ENCODE measurements around the gene COL19A1. TPM values are rescaled to one million over a fixed set of nuclear protein-coding genes. Genes with fewer than 3 reads are reported as not detected.
"Not testable (repeated sequence)": the region's sequence is repeated elsewhere in the genome, so short reads cannot be mapped to it uniquely, and the experiment has no call there.

The COL19A1 gene
- total RNA-seq, 1 experiment from 2014 or later = 0.12 TPM

DNA sequence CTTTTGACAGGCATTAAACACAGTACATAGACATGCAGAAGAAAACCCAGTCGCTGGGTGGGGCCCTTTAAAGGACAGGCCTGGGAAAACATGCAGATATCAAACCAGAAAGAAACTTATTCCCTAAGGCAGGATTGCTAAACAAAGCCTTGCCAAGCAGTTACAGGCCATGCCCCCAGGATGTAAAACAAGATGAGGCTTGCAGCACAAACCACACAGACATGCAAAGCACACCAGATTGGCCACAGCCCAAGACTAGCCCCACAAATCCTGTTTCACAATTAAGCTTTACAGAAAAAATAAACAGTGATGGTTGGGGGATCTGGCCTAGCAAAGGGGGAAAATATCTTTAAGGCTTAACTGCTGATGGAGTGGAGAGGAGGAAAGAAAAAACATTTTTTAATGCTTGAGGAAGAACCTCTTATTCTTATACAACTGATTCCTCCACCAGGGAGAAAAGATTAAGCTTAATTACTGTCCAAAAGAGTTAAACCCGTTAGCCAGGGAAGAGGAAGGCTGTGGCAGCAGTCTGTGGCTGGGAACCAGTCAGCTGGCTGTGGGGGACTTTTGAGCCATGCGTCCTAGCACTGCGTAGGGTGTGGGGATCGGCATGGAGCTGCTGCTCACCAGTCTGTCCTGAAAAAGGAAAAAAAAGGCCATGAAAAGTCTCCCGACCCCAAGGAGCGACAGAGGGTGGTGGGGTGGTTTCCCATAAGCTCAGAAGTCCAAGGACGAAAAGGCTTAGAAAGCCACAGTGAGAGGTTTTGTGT is 28.4 kb downstream of the COL19A1 start:
- DNase-seq (ENCODE audit: extremely low read depth, low read depth) = no peak

DNA sequence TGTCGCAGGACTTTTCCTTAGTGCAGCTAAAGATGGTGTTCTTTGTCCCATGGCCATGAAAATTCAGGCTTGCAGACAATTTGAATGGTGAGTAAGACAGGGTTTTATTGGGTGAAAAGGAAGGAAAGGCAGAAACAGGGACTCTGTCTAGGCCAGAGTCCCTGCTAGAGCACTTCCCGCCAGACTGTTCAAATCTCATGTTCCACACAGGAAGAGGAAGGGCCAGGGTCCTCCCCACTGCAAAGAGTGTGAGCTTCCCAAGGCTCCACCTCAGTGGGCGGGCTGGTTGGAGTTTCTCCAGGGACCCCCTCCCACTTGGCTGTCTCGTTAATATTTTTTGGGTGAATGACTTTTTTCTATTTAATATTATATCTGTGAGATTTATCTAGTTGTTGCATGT is 29.0 kb downstream of the COL19A1 start:
- DNase-seq (ENCODE audit: extremely low read depth, low read depth) = no peak

DNA sequence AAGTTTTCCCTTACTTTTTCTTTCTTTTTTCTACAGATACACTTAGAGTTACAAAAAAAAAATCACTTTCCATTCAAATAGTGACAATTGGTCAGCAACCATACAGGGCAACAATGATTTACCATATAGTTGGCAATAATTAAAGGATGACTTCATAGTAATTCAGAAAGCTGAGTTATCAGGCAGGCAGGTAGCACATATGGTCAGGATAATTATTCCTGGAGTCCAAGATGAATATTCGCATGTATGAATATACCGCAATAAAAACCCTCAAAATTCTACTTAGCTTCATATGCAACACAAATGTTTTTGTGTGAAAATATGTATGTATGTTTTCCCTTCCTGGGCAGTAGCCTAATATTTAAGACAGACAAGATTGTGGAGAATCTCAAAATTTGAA is 34.5 kb downstream of the COL19A1 start:
- DNase-seq (ENCODE audit: extremely low read depth, low read depth) = no peak

DNA sequence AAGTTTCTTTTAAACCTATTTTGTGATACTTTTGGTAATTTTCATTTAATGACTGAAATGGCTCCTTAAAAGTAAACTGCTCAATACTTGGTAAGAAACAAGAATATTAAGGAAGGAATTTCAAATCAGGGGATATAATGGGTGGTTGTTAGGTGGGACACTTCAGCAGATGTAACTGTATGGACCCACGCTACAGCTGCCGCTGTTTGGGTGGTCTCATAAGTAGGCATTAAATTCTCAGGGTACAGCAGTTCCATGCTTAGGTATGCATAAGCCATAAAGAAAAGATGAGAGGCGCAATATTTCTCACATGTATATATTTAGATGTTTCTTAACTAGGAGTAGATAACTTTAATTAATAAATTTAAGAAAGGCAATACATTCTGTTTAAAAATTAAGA is 35.0 kb downstream of the COL19A1 start:
- DNase-seq (ENCODE audit: extremely low read depth, low read depth) = no peak

DNA sequence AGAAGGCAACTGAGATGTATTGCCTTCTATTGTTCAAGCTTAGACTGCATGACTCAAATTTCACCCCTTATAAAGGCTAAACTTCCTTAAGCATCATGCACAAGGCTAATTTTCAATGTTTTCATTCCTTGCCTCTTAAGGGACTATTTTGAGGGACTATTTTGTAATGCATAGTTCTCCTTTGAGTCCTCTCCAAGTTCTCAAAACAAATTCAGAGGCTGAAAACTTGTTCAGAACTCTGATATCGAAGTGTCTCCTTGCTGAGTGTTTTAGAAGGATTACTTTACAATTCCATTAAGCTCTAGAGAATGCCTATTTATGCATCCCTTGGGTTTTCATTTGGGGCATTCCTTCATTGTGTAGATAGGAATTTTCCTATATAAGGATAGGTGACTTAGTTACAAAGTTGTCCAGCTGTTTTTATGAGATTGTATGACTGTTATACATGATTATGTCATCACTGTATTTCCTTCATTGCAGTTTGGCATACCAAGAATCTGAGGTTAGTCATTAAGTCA is 41.7 kb downstream of the COL19A1 start:
- no peak for DNase-seq (ENCODE audit: extremely low read depth, low read depth)

DNA sequence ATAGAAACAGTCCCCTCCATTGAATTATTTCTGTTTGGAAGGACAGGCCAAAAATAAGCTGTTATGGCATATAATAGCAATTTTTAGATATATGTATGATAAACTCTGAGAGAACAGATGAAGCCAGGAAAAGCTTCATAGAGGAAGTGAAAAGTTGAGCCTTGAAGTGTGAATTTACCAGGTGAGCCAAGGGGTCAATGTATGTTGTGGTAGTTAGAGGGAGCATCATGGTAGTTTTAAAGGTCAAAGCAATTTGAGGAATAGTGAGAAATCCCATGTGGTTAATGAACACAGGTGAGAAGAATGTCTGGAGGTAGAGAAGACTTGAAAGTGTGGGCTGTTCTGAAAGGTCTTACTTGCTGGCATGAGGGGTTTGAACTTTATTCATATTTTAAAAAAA is 47.0 kb downstream of the COL19A1 start:
- no peak for DNase-seq (ENCODE audit: extremely low read depth, low read depth)

DNA sequence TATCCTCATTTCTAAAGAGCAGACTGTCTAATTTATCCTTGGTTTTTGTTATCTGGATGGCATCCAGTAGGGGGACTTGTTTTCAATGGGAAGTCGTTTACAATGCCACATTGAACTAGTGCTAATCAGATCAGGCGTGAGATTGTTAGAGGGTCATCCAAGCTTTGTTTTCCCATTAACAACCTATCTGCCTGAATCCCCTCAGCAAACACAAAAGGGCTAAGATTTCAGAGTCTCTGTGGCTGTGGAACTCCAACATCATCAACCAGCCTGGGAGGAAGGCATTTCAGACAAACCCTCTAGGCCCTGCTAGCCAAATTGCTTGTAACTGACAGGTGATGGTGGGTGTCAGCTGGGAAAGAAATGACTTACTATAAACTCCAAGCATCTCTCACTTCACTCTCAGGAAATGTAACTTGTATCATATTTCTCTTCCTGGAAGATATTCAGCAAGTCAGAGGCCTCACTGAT is 47.7 kb downstream of the COL19A1 start:
- DNase-seq (ENCODE audit: extremely low read depth, low read depth) = no peak

DNA sequence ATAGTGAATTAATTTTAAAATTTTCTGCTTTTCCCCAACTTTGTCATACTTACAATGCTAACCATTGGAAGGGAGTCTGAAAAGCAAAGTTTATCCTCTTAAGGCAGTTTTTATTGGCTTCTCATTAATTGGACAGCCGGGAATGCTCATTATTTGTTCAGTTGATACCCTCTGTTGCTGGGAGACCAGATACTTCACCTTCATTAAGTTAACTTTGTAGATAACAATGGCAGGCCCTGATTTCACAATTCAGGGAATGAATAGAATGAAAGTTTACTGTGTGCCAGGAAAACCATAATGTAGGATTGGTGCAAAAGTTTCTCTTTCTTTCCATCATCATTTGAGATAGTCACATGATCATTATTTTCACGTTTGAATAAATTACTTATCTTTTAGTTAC is 49.0 kb downstream of the COL19A1 start:
- DNase-seq (ENCODE audit: extremely low read depth, low read depth) = no peak

DNA sequence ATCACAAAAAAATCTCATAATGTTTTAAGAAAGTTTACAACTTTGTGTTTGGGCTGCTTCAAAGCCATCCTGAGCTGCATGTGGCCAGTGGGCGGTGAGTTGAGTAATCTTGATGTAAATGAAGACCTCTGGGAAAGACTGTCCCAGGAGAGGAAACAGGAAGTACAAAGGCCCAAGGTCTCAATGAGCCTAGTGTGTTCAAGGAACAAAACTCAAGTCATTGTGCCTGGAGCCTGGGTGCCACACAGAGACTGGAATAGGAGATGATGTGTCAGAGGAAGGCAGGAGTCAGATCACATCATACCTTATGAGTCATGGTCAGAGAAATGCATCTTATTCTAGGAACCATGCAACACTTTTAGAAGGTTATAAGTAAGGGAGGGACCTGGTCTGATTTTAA is 51.5 kb downstream of the COL19A1 start:
- no peak for DNase-seq (ENCODE audit: extremely low read depth, low read depth)

DNA sequence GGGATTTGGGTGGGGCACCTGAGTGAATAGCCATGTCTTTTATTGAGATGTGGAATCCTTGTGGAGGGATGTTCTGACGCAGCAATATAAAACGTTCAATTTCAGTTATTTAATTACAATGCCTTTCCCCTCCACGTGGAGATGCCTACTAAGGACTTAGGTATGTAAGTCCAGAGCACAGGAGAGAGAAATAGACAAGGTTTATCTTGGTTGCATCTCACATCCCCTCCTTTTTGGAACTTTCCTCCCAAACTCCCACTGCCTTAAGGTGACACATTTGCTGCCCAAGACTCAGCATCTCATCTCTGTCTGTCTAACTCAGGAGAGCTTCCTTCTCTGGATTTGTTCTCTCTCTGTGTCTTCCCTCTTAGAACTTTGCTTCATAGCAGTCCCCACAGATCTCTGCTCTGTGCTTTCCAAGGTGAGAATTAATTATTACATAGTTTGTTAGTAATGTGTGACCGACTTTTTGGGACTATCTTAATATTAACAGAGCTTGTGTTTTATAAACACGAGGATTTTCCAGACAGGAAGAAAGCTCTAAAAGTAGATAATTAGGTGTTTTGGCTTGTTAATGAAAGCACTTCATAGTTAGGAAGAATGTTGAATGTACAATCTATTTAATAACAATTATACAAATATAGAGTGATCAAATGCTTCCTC is 52.6 kb downstream of the COL19A1 start:
- no peak for DNase-seq (ENCODE audit: extremely low read depth, low read depth)

DNA sequence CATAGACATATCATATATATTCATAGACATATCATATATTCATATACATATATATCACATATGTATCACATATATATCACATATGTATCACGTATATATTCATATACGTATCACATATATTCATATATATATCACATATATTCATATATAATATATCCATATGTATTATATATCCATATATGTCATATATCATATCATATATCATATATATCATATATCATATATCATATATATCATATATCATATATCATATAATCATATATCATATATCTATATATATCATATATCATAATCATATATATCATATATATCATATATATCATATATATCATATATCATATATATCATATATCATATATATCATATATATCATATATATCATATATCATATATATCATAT is 54.7 kb downstream of the COL19A1 start:
- DNase-seq (ENCODE audit: extremely low read depth, low read depth) = not testable (repeated sequence)

DNA sequence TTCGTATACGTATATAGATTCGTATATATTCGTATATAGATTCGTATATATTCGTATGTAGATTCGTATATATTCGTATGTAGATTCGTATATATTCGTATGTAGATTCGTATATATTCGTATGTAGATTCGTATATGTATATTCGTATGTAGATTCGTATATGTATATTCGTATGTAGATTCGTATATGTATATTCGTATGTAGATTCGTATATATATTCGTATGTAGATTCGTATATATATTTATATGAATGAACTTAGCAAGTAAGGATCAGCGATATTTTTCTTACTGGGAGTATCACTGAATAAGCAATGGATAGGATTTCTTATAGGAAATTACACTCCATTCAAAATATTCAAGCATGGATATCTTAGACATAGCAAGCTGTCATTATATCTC is 55.3 kb downstream of the COL19A1 start:
- not testable (repeated sequence) for DNase-seq (ENCODE audit: extremely low read depth, low read depth)

DNA sequence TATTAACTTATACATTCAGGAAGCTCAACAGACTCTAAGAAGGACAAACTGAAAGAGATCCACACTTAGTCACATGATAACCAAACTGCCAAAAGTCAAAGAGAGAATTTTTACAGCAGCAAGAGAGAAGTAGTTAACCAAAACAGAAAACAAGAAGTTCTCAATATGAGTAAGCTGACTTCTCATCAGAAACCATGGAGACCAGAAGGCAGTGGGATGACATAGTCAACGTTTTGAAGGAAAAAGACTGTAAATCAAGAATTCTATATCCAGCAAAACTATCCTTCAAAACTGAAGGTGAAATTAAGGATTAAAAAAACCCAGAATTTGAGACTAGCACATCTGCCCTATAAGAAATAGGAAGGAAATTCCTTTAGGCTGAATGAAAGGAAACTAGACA is 60.4 kb downstream of the COL19A1 start:
- DNase-seq (ENCODE audit: extremely low read depth, low read depth) = no peak

DNA sequence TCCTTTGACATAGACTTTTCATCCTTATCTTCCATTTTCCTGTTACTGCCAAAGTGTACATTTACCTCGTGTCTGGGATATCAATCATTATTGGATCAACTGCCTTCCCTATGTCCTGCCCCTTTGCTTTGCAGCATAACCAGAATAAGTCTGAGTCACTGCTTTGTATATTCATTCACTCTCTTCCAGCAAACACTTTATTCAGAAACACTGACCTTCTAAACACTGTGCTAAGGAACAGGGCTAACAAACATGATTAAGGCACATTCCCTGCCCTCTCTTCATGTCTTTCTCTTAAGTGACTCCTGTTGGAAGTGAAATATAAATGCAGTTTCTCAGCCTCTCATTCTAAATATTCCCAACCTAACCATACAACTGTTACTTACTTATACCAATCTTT is 66.9 kb downstream of the COL19A1 start:
- no peak for DNase-seq (ENCODE audit: extremely low read depth, low read depth)

DNA sequence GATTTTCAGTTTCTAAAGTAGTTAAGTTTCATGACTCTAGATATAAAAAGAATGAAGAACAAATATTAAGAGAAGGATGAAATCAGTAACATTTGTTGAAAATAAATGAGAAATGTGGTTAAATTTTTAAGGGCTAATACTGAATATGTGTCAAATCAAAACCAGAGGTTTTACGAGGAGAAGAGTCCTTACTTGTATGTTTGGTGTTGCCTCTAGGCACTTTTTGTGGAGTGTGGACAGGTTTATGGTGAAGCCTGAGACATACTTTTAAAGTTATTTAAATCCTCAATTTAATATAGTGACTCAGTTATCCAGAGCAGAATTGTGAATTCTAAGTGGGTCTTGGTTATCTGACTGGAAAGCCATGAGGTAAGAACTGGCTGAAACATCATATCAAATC is 68.7 kb downstream of the COL19A1 start:
- no peak for DNase-seq (ENCODE audit: extremely low read depth, low read depth)

DNA sequence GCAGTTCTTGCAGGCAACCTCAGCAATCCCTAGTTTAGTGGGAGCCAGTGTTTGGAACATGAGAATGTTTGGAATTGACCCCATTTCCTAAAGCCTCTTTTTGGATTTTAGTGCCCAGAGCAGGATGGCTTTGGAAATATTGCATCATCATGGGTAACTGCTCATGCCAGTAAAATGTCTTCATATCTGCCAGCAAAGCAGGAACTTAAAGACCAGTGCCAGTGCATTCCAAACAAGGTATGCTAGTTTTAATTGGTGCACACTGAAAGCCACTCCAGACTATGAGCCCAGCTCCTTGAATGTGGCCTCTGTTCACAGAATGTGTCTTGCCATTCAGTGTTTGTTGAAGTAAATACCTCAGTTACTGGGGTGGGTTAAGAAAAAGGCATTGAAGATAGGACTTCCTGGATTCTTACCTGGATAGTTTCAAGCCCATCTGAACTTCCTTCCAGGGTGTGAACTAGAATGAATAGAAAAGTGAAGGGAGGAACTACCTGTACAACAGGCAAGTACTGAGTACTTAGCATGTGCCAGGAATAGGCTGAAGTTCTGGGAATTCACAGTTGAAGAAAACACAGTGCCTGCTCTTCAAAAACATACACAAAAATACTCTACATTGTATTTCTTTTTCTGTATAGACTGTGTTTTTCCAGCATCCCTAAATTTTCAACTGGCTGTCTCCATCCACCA is 70.5 kb downstream of the COL19A1 start:
- DNase-seq (ENCODE audit: extremely low read depth, low read depth) = no peak

DNA sequence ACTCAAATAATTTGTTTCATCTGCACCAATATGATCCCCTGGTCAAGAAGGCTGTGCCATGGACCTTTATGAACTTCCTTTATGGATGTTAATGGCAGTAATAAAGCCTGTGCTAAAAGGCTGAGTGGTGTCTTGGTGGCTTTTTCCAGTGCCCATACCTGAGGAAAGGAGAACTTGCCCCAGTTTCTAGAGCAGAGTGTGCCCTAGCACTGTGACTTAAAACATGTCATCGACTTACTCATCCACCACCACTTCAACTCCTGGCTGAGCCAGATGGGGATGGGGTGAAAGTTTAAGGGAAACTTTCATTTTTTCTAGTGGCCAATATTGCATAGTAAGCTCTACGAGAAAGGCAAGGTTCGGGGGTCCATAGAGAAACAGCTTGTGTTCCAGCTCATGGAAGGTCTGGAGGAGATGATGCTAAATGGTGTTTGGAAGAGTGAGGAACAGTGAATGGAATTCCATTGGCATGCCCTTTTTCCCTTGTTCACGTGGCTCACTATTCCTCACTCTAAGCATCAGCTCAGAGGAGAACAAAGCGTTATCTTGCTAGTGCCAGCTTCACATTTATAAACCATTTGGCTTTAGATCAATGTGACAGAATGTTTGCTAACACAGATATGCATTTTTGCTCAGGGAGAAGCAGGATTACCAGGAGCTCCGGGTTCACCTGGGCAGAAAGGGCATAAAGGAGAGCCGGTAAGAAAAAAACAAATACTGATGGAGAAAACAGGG is 71.2 kb downstream of the COL19A1 start:
- DNase-seq (ENCODE audit: extremely low read depth, low read depth) = no peak

DNA sequence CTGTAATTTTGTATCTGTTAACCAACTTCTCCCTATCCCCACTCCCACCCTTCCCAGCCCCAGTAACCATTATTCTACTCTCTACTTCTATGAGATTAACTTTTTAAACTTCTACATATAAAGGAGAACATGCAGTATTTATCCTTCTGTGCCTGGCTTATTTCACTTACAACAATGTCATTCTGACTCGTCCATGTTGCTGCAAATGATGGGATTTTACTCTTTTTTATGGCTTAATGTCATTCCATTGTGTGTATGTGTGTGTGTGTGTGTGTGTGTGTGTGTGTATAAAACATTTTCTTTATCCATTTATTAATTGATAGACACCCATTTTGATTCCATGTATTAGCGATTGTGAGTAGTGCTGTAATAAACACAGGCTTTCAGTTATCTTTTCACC is 76.1 kb downstream of the COL19A1 start:
- no peak for DNase-seq (ENCODE audit: extremely low read depth, low read depth)

DNA sequence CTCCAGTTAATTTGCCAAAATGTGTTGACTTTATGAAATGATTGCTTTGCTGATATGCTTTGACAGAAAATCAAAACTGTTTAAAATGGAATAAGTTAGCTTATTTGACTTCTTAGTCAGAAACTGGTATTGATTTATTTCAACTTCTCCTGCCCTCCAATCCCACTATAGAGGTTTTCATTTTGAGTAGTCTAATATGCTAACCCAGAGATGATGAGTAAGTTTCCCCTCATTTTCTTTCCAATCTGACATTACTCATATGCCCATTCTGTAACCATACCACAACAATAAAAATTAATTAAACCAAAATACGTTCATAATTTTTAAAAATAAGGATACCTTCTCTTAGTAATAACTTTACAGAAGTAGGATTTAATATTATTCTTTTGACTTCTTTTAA is 78.8 kb downstream of the COL19A1 start:
- DNase-seq (ENCODE audit: extremely low read depth, low read depth) = no peak

DNA sequence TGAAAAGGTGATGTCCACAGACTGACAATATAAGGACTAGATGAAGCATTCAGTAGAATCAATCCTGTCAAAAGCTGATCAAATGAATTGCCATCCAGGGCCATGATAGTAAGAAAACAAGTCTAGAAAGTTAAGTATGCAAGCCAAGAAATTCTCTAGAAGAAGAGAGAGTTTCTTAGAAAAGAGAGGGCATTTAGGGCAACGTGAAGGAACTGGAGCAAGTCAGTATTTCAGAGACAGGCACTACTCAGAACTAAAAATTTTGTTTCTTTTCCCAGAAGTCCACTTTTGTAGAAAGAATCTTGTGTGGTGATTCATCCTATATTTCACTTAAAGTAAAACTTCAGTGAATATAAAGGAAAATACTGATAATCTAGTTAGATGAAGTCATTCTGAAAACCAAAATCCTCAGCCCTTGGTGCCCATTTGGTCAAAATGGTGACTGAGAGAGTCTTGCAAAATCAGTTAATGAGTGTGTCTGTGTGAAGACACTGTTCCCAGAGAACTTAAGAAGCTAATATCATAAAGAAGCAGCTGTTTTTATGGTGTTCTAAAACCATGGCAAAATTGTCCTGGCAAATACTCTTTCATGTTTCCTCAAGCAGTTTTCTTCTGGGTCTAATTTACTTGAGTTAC is 82.2 kb downstream of the COL19A1 start:
- DNase-seq (ENCODE audit: extremely low read depth, low read depth) = no peak

All from NCI-H460 (cell line).